K562 (cell line): Measurements from ENCODE around the gene FIGNL1.

Experiments
- BACH1 ChIP-seq: fragments of 200-800 bp; sonication (Bioruptor generic); IDR thresholded peaks from 2 replicates; pipeline ENCODE4 v1.6.1; 2016; ENCODE audit warnings: missing genetic modification characterization, missing compliant biosample characterization
- CTCF ChIP-seq, 3 experiments: IDR thresholded peaks in 2 of 3; conservative IDR thresholded peaks in 1 of 3; 2 replicates each; pipeline ENCODE4 v1.5.1; 2011 to 2012; ENCODE audit warnings: low read length in 3 of 3, mild to moderate bottlenecking in 3 of 3, control low read depth in 2 of 3, improper control_type of control experiment in 1 of 3, inconsistent platforms in 1 of 3, low read depth in 1 of 3, mixed read lengths in 1 of 3, moderate library complexity in 1 of 3; ENCODE audit not compliant: insufficient read depth in 2 of 3
- FOXJ3 ChIP-seq: sonication (generic); formaldehyde crosslinking; IDR thresholded peaks from 2 replicates; pipeline ENCODE4 v1.4.0; 2020; ENCODE audit warnings: mild to moderate bottlenecking, missing genetic modification reagents
- FOXM1 ChIP-seq, 2 experiments: fragments of 450-650 bp in 1 of 2; sonication (generic) in 1 of 2; formaldehyde crosslinking in 1 of 2; IDR thresholded peaks; 2 replicates each; pipeline versions ENCODE4 v1.6.1 to v1.9.0; 2017 to 2022; ENCODE audit warnings: low read depth in 2 of 2, mild to moderate bottlenecking in 2 of 2, missing genetic modification reagents in 1 of 2, moderate library complexity in 1 of 2
- POLR2A ChIP-seq: fragments of 450-650 bp; conservative IDR thresholded peaks from 2 replicates; pipeline ENCODE4 v1.6.1; 2016

GRCh38 chr7:50479743-50480517, 29.8 kb upstream of the FIGNL1 start:
- TF ChIP-seq FOXJ3 (CRISPR knock-in tag) (no peak), POLR2A (no peak), FOXM1 (IDR thresholded peaks at IDR 0.05; ENCODE audit: low read depth) (no peak), FOXM1 (CRISPR knock-in tag; IDR thresholded peaks at IDR 0.05; ENCODE audit: low read depth) (no peak), CTCF (IDR thresholded peaks at IDR 0.05 in 2 of 3, conservative IDR thresholded peaks at IDR 0.05 in 1 of 3; ENCODE audit: insufficient read depth in 2 of 3, low read depth in 1 of 3, low read length in 3 of 3) (no peak), BACH1 (tag) (no peak)
